ENCODE results near the gene ALG12. TPM values are rescaled to one million over a fixed set of nuclear protein-coding genes. Genes with fewer than 3 reads are reported as not detected.

Gene ALG12
- total RNA-seq, 1 donor, result 18.8 TPM

- Histone ChIP-seq H2AFZ (ENCODE audit: low read length) (peak overlapping the region; percentile 37), H3K27me3 (ENCODE audit: insufficient read depth, low read length) (no peaks in the 10 kb centered on the region), H3K9me3 (ENCODE audit: low read depth, low read length) (no peaks in the 10 kb centered on the region), H3K79me2 (ENCODE audit: insufficient read depth, low read length) (peaks cover 13% of the 10 kb centered on the region), H3K4me3 (ENCODE audit: insufficient read depth, low read length) (peak overlapping the region; percentile 93), H4K20me1 (ENCODE audit: insufficient read depth, low read length) (peaks cover 3% of the 10 kb centered on the region), H3K4me1 (ENCODE audit: insufficient read depth, low read length) (peaks cover 7% of the 10 kb centered on the region), H3K4me2 (ENCODE audit: insufficient read depth, low read length) (peak overlapping the region; percentile 92), H3K27ac (ENCODE audit: low read depth, low read length) (peak overlapping the region; percentile 45), H3K36me3 (ENCODE audit: insufficient read depth, low read length) (peaks cover 20% of the 10 kb centered on the region)
- peak; percentile 91 for DNase-seq (ENCODE audit: insufficient read length, low spot score, missing footprints)
- TF ChIP-seq CTCF (IDR thresholded peaks at IDR 0.05; ENCODE audit: extremely low read depth, low read depth, low read length), result no peak
Observed at GRCh38 chr22:49918911-49919881, 958 bp upstream of the ALG12 start.

GRCh38 chr22:49916831-49917230 lies 1.4 kb downstream of the ALG12 start:
- Histone ChIP-seq H3K36me3 (ENCODE audit: insufficient read depth, low read length) (peaks cover 29% of the 10 kb centered on the region), H4K20me1 (ENCODE audit: insufficient read depth, low read length) (peaks cover 3% of the 10 kb centered on the region), H3K9me3 (ENCODE audit: low read depth, low read length) (no peaks in the 10 kb centered on the region), H3K27ac (ENCODE audit: low read depth, low read length) (no peak overlapping the region), H3K79me2 (ENCODE audit: insufficient read depth, low read length) (peaks cover 13% of the 10 kb centered on the region), H3K4me1 (ENCODE audit: insufficient read depth, low read length) (peaks cover 7% of the 10 kb centered on the region), H3K4me2 (ENCODE audit: insufficient read depth, low read length) (peak overlapping the region; percentile 87), H3K27me3 (ENCODE audit: insufficient read depth, low read length) (no peaks in the 10 kb centered on the region), H3K4me3 (ENCODE audit: insufficient read depth, low read length) (no peak overlapping the region), H2AFZ (ENCODE audit: low read length) (no peak overlapping the region)
- peak; percentile 81 for DNase-seq (ENCODE audit: insufficient read length, low spot score, missing footprints)
- TF ChIP-seq CTCF (IDR thresholded peaks at IDR 0.05; ENCODE audit: extremely low read depth, low read depth, low read length), result no peak

- Histone ChIP-seq H3K4me2 (ENCODE audit: insufficient read depth, low read length) (no peak overlapping the region), H4K20me1 (ENCODE audit: insufficient read depth, low read length) (peaks cover 3% of the 10 kb centered on the region), H3K9me3 (ENCODE audit: low read depth, low read length) (no peaks in the 10 kb centered on the region), H3K4me1 (ENCODE audit: insufficient read depth, low read length) (peaks cover 7% of the 10 kb centered on the region), H3K36me3 (ENCODE audit: insufficient read depth, low read length) (peaks cover 23% of the 10 kb centered on the region), H3K27me3 (ENCODE audit: insufficient read depth, low read length) (no peaks in the 10 kb centered on the region), H3K79me2 (ENCODE audit: insufficient read depth, low read length) (peaks cover 13% of the 10 kb centered on the region), H2AFZ (ENCODE audit: low read length) (no peak overlapping the region), H3K4me3 (ENCODE audit: insufficient read depth, low read length) (no peak overlapping the region), H3K27ac (ENCODE audit: low read depth, low read length) (no peak overlapping the region)
- no peak for TF ChIP-seq CTCF (IDR thresholded peaks at IDR 0.05; ENCODE audit: extremely low read depth, low read depth, low read length)
- peak; percentile 43 for DNase-seq (ENCODE audit: insufficient read length, low spot score, missing footprints)
Observed at GRCh38 chr22:49915610-49916009, 2.6 kb downstream of the ALG12 start.

- Histone ChIP-seq H3K4me2 (ENCODE audit: insufficient read depth, low read length) (no peak overlapping the region), H3K27me3 (ENCODE audit: insufficient read depth, low read length) (no peaks in the 10 kb centered on the region), H3K9me3 (ENCODE audit: low read depth, low read length) (no peaks in the 10 kb centered on the region), H4K20me1 (ENCODE audit: insufficient read depth, low read length) (no peaks in the 10 kb centered on the region), H3K36me3 (ENCODE audit: insufficient read depth, low read length) (peaks cover 16% of the 10 kb centered on the region), H3K4me1 (ENCODE audit: insufficient read depth, low read length) (peaks cover 5% of the 10 kb centered on the region), H3K27ac (ENCODE audit: low read depth, low read length) (no peak overlapping the region), H2AFZ (ENCODE audit: low read length) (no peak overlapping the region), H3K4me3 (ENCODE audit: insufficient read depth, low read length) (no peak overlapping the region), H3K79me2 (ENCODE audit: insufficient read depth, low read length) (peaks cover 13% of the 10 kb centered on the region)
- no peak for TF ChIP-seq CTCF (IDR thresholded peaks at IDR 0.05; ENCODE audit: extremely low read depth, low read depth, low read length)
- peak; percentile 14 for DNase-seq (ENCODE audit: insufficient read length, low spot score, missing footprints)
Observed at GRCh38 chr22:49914256-49914655, 4.0 kb downstream of the ALG12 start.

All from osteoblast (primary cell).